Neural cell (in vitro differentiated cells): ENCODE data around the gene PRSS38. TPM values are rescaled to one million over a fixed set of nuclear protein-coding genes. Genes with fewer than 3 reads are reported as not detected.

Source experiments
- H2AFZ ChIP-seq: fragments of 200-600, 300-800 bp; sonication (generic), shearing (Covaris generic); 2 replicates; pipeline ENCODE4 v1.6.0; 2014; ENCODE audit warnings: low read depth, mild to moderate bottlenecking, antibody characterized with exemption, low read length, moderate library complexity
- H3F3A ChIP-seq: fragments of 200-600 bp; shearing (Covaris generic); 2 replicates; pipeline ENCODE4 v1.6.1; 2016; ENCODE audit warnings: mild to moderate bottlenecking, moderate library complexity, mixed read lengths, antibody characterized with exemption, low read length; ENCODE audit not compliant: insufficient read depth, poor library complexity, severe bottlenecking
- H3K27ac ChIP-seq: fragments of 200-600, 300-800 bp; sonication (generic), shearing (Covaris generic); 2 replicates; pipeline ENCODE4 v1.5.1; 2014; ENCODE audit warnings: mild to moderate bottlenecking, low read length, moderate library complexity
- H3K27me3 ChIP-seq: fragments of 300-800, 200-600 bp; sonication (generic), shearing (Covaris generic); 2 replicates; pipeline ENCODE4 v1.6.0; 2014; ENCODE audit warnings: mild to moderate bottlenecking, low read depth, low read length, moderate library complexity; ENCODE audit not compliant: insufficient read depth
- H3K36me3 ChIP-seq: fragments of 300-800, 200-600 bp; sonication (generic), shearing (Covaris generic); 2 replicates; pipeline ENCODE4 v1.5.1; 2014; ENCODE audit warnings: mild to moderate bottlenecking, antibody characterized with exemption, low read length, moderate library complexity; ENCODE audit not compliant: insufficient read depth
- H3K4me2 ChIP-seq: fragments of 300-800, 200-600 bp; sonication (generic), shearing (Covaris generic); 2 replicates; pipeline ENCODE4 v1.6.0; 2014; ENCODE audit warnings: mild to moderate bottlenecking, low read length
- H3K4me3 ChIP-seq: fragments of 300-800, 200-600 bp; sonication (generic), shearing (Covaris generic); 2 replicates; pipeline ENCODE4 v1.5.1; 2014; ENCODE audit warnings: mild to moderate bottlenecking, low read length, moderate library complexity
- H3K79me2 ChIP-seq: fragments of 200-600 bp; shearing (Covaris generic); replicated peaks from 2 replicates; pipeline ENCODE4 v1.6.0; 2014; ENCODE audit warnings: mild to moderate bottlenecking, low read length, moderate library complexity; ENCODE audit not compliant: insufficient read depth
- H3K9ac ChIP-seq: fragments of 300-800, 200-600 bp; sonication (generic), shearing (Covaris generic); 2 replicates; pipeline ENCODE4 v1.6.1; 2016; ENCODE audit warnings: mild to moderate bottlenecking, low read length, mixed read lengths
- H3K9me2 ChIP-seq: fragments of 200-600 bp; shearing (Covaris generic); 2 replicates; pipeline ENCODE4 v1.6.1; 2016; ENCODE audit warnings: mild to moderate bottlenecking, low read length, mixed read lengths; ENCODE audit not compliant: insufficient read depth
- H3K9me3 ChIP-seq: fragments of 200-600, 300-800 bp; sonication (generic), shearing (Covaris generic); 2 replicates; pipeline ENCODE4 v1.6.1; 2016; ENCODE audit warnings: mild to moderate bottlenecking, mixed run types, low read length, moderate library complexity, mixed read lengths
- H4K20me1 ChIP-seq: fragments of 200-600 bp; shearing (Covaris generic); 2 replicates; pipeline ENCODE4 v1.6.1; 2016; ENCODE audit warnings: mild to moderate bottlenecking, mixed run types; ENCODE audit not compliant: insufficient read depth
- CTCF ChIP-seq: fragments of 450-650 bp; IDR thresholded peaks from 2 replicates; pipeline ENCODE4 v1.5.1; 2014; ENCODE audit warnings: antibody characterized with exemption, mild to moderate bottlenecking, moderate library complexity; ENCODE audit not compliant: poor library complexity, severe bottlenecking
- EP300 ChIP-seq: fragments of 450-650 bp; conservative IDR thresholded peaks from 2 replicates; pipeline ENCODE4 v1.6.1; 2014; ENCODE audit warnings: antibody characterized with exemption, mild to moderate bottlenecking, moderate library complexity; ENCODE audit not compliant: poor library complexity, severe bottlenecking
- EZH2 ChIP-seq: fragments of 200-600, 300-800 bp; shearing (Covaris generic), sonication (generic); IDR thresholded peaks from 2 replicates; pipeline ENCODE4 v1.6.1; 2014; ENCODE audit warnings: antibody characterized with exemption, low read length, borderline replicate concordance, mild to moderate bottlenecking; ENCODE audit not compliant: insufficient read depth, poor library complexity, severe bottlenecking
- MXI1 ChIP-seq: fragments of 450-650 bp; conservative IDR thresholded peaks from 2 replicates; pipeline ENCODE4 v1.6.1; 2014; ENCODE audit warnings: antibody characterized with exemption, mild to moderate bottlenecking; ENCODE audit not compliant: poor library complexity, severe bottlenecking
- POLR2AphosphoS5 ChIP-seq: IDR thresholded peaks from 2 replicates; pipeline ENCODE4 v1.6.1; 2012
- RAD21 ChIP-seq: fragments of 450-650 bp; conservative IDR thresholded peaks from 2 replicates; pipeline ENCODE4 v1.6.1; 2014; ENCODE audit warnings: antibody characterized with exemption, mild to moderate bottlenecking, moderate library complexity
- REST ChIP-seq: IDR thresholded peaks from 2 replicates; pipeline ENCODE4 v1.6.1; 2012; ENCODE audit warnings: borderline replicate concordance
- SMC3 ChIP-seq: fragments of 450-650 bp; conservative IDR thresholded peaks from 2 replicates; pipeline ENCODE4 v1.6.1; 2014; ENCODE audit warnings: antibody characterized with exemption, mild to moderate bottlenecking, moderate library complexity; ENCODE audit not compliant: poor library complexity
- TAF1 ChIP-seq: IDR thresholded peaks from 2 replicates; pipeline ENCODE4 v1.6.1; 2012; ENCODE audit warnings: low read depth
- polyA plus RNA-seq: library from polyadenylated mRNA; depleted of rRNA; stranded (reverse); fragments of >200 nt; gene quantifications from 2 replicates; pipeline ENCODE4 v1.2.3, GENCODE V29; 2014

PRSS38 gene
- polyA plus RNA-seq, 1 donor from 2014 or later: not detected

DNA sequence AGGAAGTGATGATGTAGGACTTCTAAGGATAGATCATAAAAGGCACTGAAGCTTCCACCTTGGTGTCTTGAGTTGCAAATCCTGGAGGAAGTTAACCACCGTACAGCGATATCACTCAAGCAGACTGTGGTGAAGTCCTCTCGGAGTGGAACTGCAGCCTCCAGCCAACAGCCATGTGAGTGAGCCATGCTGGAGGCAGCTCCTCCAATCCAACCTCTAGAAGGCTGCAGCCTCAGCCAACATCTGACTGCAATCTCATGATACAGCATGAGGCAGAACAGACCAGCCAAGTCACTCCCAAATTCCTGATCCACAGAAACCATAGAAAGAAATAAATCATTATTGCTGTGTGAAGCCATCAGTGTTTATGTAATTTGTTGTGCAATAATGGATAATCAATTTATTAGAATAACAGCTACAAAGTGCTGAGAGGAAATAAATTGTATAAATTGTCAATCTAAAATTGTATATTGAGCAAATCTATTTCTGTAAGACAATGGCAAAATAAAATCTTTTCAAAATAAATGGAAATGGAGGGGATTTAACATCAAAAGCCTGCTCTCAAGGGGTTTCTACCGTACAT lies 65.0 kb downstream of the PRSS38 start:
- Histone ChIP-seq H3K9me3 (no peaks in the 10 kb centered on the region), H3K9ac (no peak overlapping the region), H3K36me3 (no peaks in the 10 kb centered on the region), H3K27me3 (no peaks in the 10 kb centered on the region), H2AFZ (no peak overlapping the region), H3F3A (no peaks in the 10 kb centered on the region), H3K79me2 (no peaks in the 10 kb centered on the region), H3K4me2 (no peak overlapping the region), H3K9me2 (no peaks in the 10 kb centered on the region), H4K20me1 (no peaks in the 10 kb centered on the region), H3K4me3 (no peak overlapping the region), H3K27ac (no peak overlapping the region)
- TF ChIP-seq TAF1 (no peak), CTCF (no peak), RAD21 (no peak), EZH2 (no peak), POLR2AphosphoS5 (no peak), SMC3 (no peak), EP300 (no peak), MXI1 (no peak), REST (no peak)

DNA sequence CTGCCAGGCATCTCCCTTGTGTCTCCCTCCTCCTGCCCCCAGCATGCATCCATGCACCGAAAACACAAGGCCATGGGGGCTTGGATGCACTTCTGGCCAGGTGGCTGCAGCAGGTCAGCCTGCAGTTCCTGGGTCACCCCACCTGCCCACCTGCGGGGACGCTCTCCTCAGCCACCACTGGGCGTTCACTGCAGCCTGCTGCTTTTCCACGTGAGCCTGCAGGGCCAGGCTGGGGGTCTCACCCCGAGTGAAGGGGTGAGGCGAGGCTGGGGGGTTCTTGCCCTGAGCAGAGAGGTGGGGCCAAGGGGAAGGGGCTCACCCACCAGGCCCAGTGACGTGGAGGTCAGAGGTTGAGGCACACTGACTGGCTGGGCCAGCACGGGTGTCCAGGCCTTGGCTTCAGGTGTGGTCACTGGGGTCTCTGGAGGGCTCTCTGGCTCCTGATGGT lies 67.6 kb downstream of the PRSS38 start:
- Histone ChIP-seq H3K36me3 (no peaks in the 10 kb centered on the region), H3F3A (no peaks in the 10 kb centered on the region), H3K9ac (no peak overlapping the region), H2AFZ (no peak overlapping the region), H3K79me2 (no peaks in the 10 kb centered on the region), H3K9me3 (no peaks in the 10 kb centered on the region), H3K4me2 (no peak overlapping the region), H3K27ac (no peak overlapping the region), H3K9me2 (no peaks in the 10 kb centered on the region), H4K20me1 (no peaks in the 10 kb centered on the region), H3K4me3 (no peak overlapping the region), H3K27me3 (no peaks in the 10 kb centered on the region)
- TF ChIP-seq POLR2AphosphoS5 (no peak), RAD21 (no peak), SMC3 (no peak)
